HG03108 (cell line): ENCODE measurements around the gene PPM1G.

Source experiments
- ATAC-seq: cut with Tn5 transposase; IDR thresholded peaks from one replicate; pipeline ENCODE4 v1.9.1; 2021; ENCODE audit warnings: moderate library complexity; ENCODE audit not compliant: unreplicated experiment

The PPM1G gene

GRCh38 chr2:27336173-27336572, 73.2 kb downstream of the PPM1G start:
- no peak for ATAC-seq

- no peak for ATAC-seq
Observed at GRCh38 chr2:27335311-27335710, 74.1 kb downstream of the PPM1G start.
